GM12873 (cell line): ENCODE measurements around the gene CX3CR1.

Experiments
- TF ChIP-seq, protein P1 (sequence below): IDR thresholded peaks from 2 replicates; pipeline ENCODE4 v1.5.1; 2012; ENCODE audit warnings: low read depth, mild to moderate bottlenecking, moderate library complexity, low read length, control low read depth; ENCODE audit not compliant: insufficient read depth; ENCODE audit errors: missing control alignments

Gene CX3CR1

DNA sequence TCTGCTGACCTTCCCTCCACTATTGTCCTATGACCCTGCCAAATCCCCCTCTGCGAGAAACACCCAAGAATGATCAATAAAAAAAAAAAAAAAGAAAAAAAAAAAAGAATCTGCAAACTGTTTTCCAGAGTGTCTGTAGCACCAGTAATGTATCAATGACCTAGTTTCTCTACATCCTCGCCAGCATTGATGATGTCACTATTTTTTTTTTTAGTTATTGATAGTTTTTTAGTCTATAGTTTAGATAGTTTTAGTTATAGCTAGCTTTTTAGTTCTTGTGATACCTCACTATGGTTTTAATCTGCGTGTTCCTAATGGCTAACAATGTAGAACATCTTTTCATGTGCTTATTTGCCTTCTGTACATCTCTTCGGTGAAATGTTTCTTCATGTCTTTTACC, 51.3 kb downstream of the CX3CR1 start:
- TF ChIP-seq, protein P1, sequence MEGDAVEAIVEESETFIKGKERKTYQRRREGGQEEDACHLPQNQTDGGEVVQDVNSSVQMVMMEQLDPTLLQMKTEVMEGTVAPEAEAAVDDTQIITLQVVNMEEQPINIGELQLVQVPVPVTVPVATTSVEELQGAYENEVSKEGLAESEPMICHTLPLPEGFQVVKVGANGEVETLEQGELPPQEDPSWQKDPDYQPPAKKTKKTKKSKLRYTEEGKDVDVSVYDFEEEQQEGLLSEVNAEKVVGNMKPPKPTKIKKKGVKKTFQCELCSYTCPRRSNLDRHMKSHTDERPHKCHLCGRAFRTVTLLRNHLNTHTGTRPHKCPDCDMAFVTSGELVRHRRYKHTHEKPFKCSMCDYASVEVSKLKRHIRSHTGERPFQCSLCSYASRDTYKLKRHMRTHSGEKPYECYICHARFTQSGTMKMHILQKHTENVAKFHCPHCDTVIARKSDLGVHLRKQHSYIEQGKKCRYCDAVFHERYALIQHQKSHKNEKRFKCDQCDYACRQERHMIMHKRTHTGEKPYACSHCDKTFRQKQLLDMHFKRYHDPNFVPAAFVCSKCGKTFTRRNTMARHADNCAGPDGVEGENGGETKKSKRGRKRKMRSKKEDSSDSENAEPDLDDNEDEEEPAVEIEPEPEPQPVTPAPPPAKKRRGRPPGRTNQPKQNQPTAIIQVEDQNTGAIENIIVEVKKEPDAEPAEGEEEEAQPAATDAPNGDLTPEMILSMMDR, result no peak

DNA sequence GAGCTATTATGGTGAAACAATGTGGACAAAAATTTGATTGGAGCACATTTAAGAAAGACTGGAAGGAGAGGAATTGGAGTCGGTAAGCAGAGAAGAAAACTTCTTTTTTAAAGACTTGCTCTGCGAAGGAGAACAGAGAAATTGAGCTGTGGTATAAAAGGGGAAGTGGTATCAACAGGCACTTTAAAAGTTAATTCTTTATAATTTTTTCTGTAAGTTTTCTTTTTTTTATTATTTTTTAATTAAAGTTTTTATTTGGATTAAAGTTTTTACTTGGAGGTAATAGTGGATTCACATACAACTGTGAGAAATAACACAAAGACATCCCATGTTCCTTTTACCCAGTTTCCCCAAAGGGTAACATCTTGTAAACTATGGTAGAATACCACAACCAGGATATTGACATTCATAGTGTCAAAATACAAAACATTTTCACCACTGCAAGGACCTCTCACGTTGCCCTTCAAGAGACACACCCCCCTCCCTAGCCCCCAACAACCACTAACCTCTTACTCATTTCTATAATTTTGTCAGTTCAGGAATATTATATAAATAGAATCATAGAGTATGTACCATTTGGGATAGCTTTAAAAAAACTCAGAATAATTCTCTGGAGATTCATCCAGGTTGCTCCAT, 53.6 kb downstream of the CX3CR1 start:
- TF ChIP-seq, protein P1, result no peak

DNA sequence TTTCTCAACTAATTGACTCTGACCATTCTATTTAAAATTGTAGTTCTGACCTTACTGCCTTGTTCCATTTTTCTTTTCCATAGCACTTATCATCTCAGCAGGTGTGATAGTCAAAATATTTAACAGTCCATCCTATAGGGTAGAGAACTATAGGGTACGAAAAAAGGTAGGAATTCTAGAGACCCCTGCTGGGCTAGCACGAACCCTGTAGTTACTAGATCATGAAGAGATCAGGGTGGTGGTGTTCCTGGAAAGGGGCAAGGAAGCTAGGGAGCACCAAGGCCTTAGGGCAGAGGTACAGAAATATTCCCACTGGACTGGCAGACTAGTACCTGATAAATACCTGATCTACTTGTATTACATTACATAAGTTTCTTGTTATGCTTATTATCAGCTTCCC, 55.5 kb downstream of the CX3CR1 start:
- TF ChIP-seq, protein P1, result no peak

DNA sequence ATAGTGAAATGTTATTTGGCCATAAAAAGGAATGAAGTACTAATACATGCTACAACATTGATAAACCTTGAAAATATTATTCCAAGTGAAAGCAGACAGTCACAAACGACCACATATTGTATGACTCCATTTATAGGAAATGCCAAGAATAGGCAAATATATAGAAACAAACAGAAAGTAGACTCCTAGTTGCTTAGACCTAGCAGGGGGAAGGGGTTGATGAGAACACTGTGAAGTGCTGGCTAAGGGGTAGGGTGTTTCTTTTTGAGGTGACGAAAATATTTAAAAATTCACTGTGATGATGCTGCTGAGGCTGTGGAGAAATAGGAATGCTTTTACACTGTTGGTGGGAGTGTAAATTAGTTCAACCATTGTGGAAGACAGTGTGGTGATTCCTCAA, 56.9 kb downstream of the CX3CR1 start:
- TF ChIP-seq, protein P1, result no peak

DNA sequence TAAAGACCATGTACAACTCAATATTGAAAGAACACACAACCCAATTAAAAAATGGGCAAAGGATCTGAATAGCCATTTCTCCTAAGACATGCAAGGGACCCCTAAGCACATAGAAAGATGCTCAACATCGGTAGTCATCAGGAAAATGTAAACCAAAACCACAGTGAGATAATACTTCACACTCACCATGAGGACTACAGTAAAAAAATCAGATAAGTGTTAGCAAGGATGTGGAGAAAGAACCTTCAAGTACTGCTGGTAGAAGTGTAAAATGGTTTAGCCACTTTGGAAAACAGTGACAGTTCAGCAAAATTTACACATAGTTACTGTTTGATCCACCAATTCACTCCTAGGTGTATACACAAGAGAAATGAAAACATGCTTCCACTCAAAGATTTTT, 57.4 kb downstream of the CX3CR1 start:
- TF ChIP-seq, protein P1, result no peak

DNA sequence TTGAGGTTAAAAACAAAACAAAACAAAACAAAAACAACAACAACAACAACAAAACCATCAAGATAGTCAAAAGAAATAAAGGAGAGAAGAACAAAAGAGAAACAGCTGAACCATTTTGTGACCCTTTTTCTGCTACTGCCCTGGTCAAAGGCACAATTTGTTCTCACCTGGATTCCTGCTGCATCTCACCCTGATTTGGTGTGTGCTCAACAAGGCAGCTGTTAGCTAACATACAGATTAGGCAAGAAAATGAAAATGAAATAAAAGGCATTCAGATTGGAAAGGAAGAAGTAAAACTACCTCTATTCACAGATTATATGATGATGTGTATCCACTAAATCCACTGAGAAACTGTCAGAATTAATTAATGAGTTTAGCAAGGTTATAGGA, 58.7 kb downstream of the CX3CR1 start:
- TF ChIP-seq, protein P1, result no peak

DNA sequence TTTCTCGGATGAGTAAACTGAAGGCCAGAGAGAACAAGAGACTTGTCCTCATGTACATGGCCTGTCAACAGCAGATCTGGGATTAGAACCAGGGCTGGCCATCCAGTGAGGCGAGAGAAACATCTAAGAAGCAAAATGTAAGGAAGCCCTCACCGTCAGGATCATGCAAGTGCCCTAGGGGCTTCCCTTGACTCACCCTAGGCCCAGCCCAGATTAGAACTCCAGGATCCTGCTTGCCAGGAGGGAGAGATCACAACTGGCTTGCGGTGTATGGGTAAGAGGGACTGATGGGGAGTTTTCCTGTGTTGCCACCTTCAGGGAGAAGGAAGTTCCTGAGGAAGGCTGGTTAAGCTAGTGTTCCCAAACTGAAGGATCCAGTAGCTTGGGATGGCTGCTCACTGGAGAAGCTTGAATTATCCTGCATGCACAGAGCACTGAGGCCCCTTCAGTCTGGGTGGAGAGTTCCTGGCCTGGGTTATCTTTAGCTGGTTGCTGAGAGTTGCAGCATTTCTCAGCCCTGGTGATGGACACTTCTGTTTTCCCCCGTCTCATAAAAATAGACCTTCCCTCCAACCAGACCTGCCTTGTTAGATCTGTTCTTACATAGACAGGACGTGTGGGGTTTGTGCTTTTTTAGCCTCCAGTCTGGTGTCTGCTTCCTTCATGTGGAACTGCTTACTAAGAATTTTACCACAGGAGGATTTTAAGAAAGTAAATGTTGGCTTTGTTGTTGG, 59.3 kb downstream of the CX3CR1 start:
- TF ChIP-seq, protein P1, result no peak
